Measurements from ENCODE around the gene KCNT1. TPM values are rescaled to one million over a fixed set of nuclear protein-coding genes. Genes with fewer than 3 reads are reported as not detected.

KCNT1 gene
- total RNA-seq, 2 donors from 2014 or later = 0.23 to 0.37 TPM

GRCh38 chr9:135776893-135777622 lies 75.1 kb downstream of the KCNT1 start:
- H3K4me3 Mint-ChIP-seq = no peak overlapping the region
- no peaks in the 10 kb centered on the region for H3K9me3 ChIP-seq (ENCODE audit: control insufficient read depth, low read length, poor library complexity, severe bottlenecking)
- DNase-seq (no peak), ATAC-seq (no peak)
- H3K36me3 Mint-ChIP-seq (ENCODE audit: low read depth) = no peaks in the 10 kb centered on the region
- peaks cover 8% of the 10 kb centered on the region for H3K27me3 Mint-ChIP-seq
- H3K27ac Mint-ChIP-seq = no peak overlapping the region
- no peaks in the 10 kb centered on the region for H3K4me1 Mint-ChIP-seq

- H3K27ac Mint-ChIP-seq = no peak overlapping the region
- no peaks in the 10 kb centered on the region for H3K4me1 Mint-ChIP-seq
- DNase-seq (no peak), ATAC-seq (no peak)
- peaks cover 13% of the 10 kb centered on the region for H3K27me3 Mint-ChIP-seq
- H3K4me3 Mint-ChIP-seq = no peak overlapping the region
- no peaks in the 10 kb centered on the region for H3K9me3 ChIP-seq (ENCODE audit: control insufficient read depth, low read length, poor library complexity, severe bottlenecking)
- no peaks in the 10 kb centered on the region for H3K36me3 Mint-ChIP-seq (ENCODE audit: low read depth)
Measured at GRCh38 chr9:135777623-135778177, 75.7 kb downstream of the KCNT1 start.

GRCh38 chr9:135778421-135778820 lies 76.4 kb downstream of the KCNT1 start:
- DNase-seq (no peak), ATAC-seq (no peak)
- no peak overlapping the region for H3K4me3 Mint-ChIP-seq
- H3K36me3 Mint-ChIP-seq (ENCODE audit: low read depth) = no peaks in the 10 kb centered on the region
- no peaks in the 10 kb centered on the region for H3K4me1 Mint-ChIP-seq
- peaks cover 20% of the 10 kb centered on the region for H3K27me3 Mint-ChIP-seq
- H3K27ac Mint-ChIP-seq = no peak overlapping the region
- no peaks in the 10 kb centered on the region for H3K9me3 ChIP-seq (ENCODE audit: control insufficient read depth, low read length, poor library complexity, severe bottlenecking)

GRCh38 chr9:135779571-135779970 lies 77.6 kb downstream of the KCNT1 start:
- no peak overlapping the region for H3K27ac Mint-ChIP-seq
- H3K4me3 Mint-ChIP-seq = no peak overlapping the region
- ATAC-seq (no peak), DNase-seq (no peak)
- no peaks in the 10 kb centered on the region for H3K4me1 Mint-ChIP-seq
- H3K27me3 Mint-ChIP-seq = peaks cover 21% of the 10 kb centered on the region
- no peaks in the 10 kb centered on the region for H3K36me3 Mint-ChIP-seq (ENCODE audit: low read depth)
- no peaks in the 10 kb centered on the region for H3K9me3 ChIP-seq (ENCODE audit: control insufficient read depth, low read length, poor library complexity, severe bottlenecking)

GRCh38 chr9:135780086-135780485 lies 78.1 kb downstream of the KCNT1 start:
- H3K4me1 Mint-ChIP-seq = no peaks in the 10 kb centered on the region
- H3K4me3 Mint-ChIP-seq = no peak overlapping the region
- DNase-seq (no peak), ATAC-seq (no peak)
- H3K36me3 Mint-ChIP-seq (ENCODE audit: low read depth) = no peaks in the 10 kb centered on the region
- H3K27me3 Mint-ChIP-seq = peaks cover 21% of the 10 kb centered on the region
- H3K27ac Mint-ChIP-seq = no peak overlapping the region
- H3K9me3 ChIP-seq (ENCODE audit: control insufficient read depth, low read length, poor library complexity, severe bottlenecking) = no peaks in the 10 kb centered on the region

GRCh38 chr9:135780626-135781025 lies 78.6 kb downstream of the KCNT1 start:
- Mint-ChIP-seq H3K4me3 (no peak overlapping the region), H3K27me3 (peaks cover 16% of the 10 kb centered on the region), H3K27ac (no peak overlapping the region), H3K4me1 (no peaks in the 10 kb centered on the region), H3K36me3 (ENCODE audit: low read depth) (no peaks in the 10 kb centered on the region)
- no peak for ATAC-seq
- no peak for DNase-seq
- H3K9me3 ChIP-seq (ENCODE audit: control insufficient read depth, low read length, poor library complexity, severe bottlenecking) = no peaks in the 10 kb centered on the region

GRCh38 chr9:135782946-135783345 lies 81.0 kb downstream of the KCNT1 start:
- H3K27ac Mint-ChIP-seq = no peak overlapping the region
- DNase-seq = no peak

GRCh38 chr9:135783540-135784245 lies 81.7 kb downstream of the KCNT1 start:
- peaks cover 13% of the 10 kb centered on the region for H3K27me3 Mint-ChIP-seq
- H3K27ac Mint-ChIP-seq = no peak overlapping the region
- H3K4me1 Mint-ChIP-seq = peaks cover 2% of the 10 kb centered on the region
- ATAC-seq (no peak), DNase-seq (no peak)
- no peaks in the 10 kb centered on the region for H3K9me3 ChIP-seq (ENCODE audit: control insufficient read depth, low read length, poor library complexity, severe bottlenecking)
- no peak overlapping the region for H3K4me3 Mint-ChIP-seq
- no peaks in the 10 kb centered on the region for H3K36me3 Mint-ChIP-seq (ENCODE audit: low read depth)

More at GRCh38 chr9:135782946-135783345, 81.0 kb downstream of the KCNT1 start:
- Mint-ChIP-seq H3K4me3 (no peak overlapping the region), H3K27me3 (peaks cover 13% of the 10 kb centered on the region), H3K4me1 (peaks cover under 1% of the 10 kb centered on the region), H3K36me3 (ENCODE audit: low read depth) (no peaks in the 10 kb centered on the region)
- no peaks in the 10 kb centered on the region for H3K9me3 ChIP-seq (ENCODE audit: control insufficient read depth, low read length, poor library complexity, severe bottlenecking)
- ATAC-seq = no peak

GRCh38 chr9:135785013-135785575 lies 83.1 kb downstream of the KCNT1 start:
- H3K27me3 Mint-ChIP-seq = peaks cover 13% of the 10 kb centered on the region
- H3K36me3 Mint-ChIP-seq (ENCODE audit: low read depth) = no peaks in the 10 kb centered on the region
- no peak overlapping the region for H3K4me3 Mint-ChIP-seq
- ATAC-seq = no peak
- DNase-seq = no peak
- peaks cover 2% of the 10 kb centered on the region for H3K4me1 Mint-ChIP-seq
- H3K9me3 ChIP-seq (ENCODE audit: control insufficient read depth, low read length, poor library complexity, severe bottlenecking) = no peaks in the 10 kb centered on the region
- H3K27ac Mint-ChIP-seq = no peak overlapping the region

- no peaks in the 10 kb centered on the region for H3K36me3 Mint-ChIP-seq (ENCODE audit: low read depth)
- H3K27ac Mint-ChIP-seq = no peak overlapping the region
- peaks cover 2% of the 10 kb centered on the region for H3K4me1 Mint-ChIP-seq
- H3K27me3 Mint-ChIP-seq = peaks cover 13% of the 10 kb centered on the region
- DNase-seq (no peak), ATAC-seq (no peak)
- H3K4me3 Mint-ChIP-seq = no peak overlapping the region
- no peaks in the 10 kb centered on the region for H3K9me3 ChIP-seq (ENCODE audit: control insufficient read depth, low read length, poor library complexity, severe bottlenecking)
Measured at GRCh38 chr9:135786146-135786690, 84.2 kb downstream of the KCNT1 start.

- ATAC-seq (no peak), DNase-seq (no peak)
- H3K9me3 ChIP-seq (ENCODE audit: control insufficient read depth, low read length, poor library complexity, severe bottlenecking) = no peaks in the 10 kb centered on the region
- Mint-ChIP-seq H3K27ac (no peak overlapping the region), H3K27me3 (peaks cover 12% of the 10 kb centered on the region), H3K4me1 (peaks cover 2% of the 10 kb centered on the region), H3K36me3 (ENCODE audit: low read depth) (no peaks in the 10 kb centered on the region), H3K4me3 (no peak overlapping the region)
Measured at GRCh38 chr9:135787317-135787716, 85.3 kb downstream of the KCNT1 start.

GRCh38 chr9:135787776-135788575 lies 86.0 kb downstream of the KCNT1 start:
- Mint-ChIP-seq H3K27ac (no peak overlapping the region), H3K4me1 (peaks cover 2% of the 10 kb centered on the region), H3K4me3 (no peak overlapping the region), H3K27me3 (peaks cover 5% of the 10 kb centered on the region), H3K36me3 (ENCODE audit: low read depth) (no peaks in the 10 kb centered on the region)
- DNase-seq (no peak), ATAC-seq (no peak)
- H3K9me3 ChIP-seq (ENCODE audit: control insufficient read depth, low read length, poor library complexity, severe bottlenecking) = no peaks in the 10 kb centered on the region

Data from T-helper 17 cell (primary cell).